HFF-Myc (cell line): Measurements from ENCODE around the gene PPP1CA.

ENCODE experiments used
- DNase-seq: peaks from one replicate; pipeline ENCODE4 v3.0.0-alpha.2; 2011; ENCODE audit warnings: low read depth; ENCODE audit errors: extremely low read depth
- H3K4me3 ChIP-seq: replicated peaks from 2 replicates; pipeline ENCODE4 v1.5.1; 2011; ENCODE audit warnings: low read depth, mild to moderate bottlenecking, control low read depth, low read length
- CTCF ChIP-seq: IDR thresholded peaks from 2 replicates; pipeline ENCODE4 v1.5.1; 2012; ENCODE audit warnings: mild to moderate bottlenecking, low read depth, low read length, control low read depth; ENCODE audit errors: missing control alignments

PPP1CA gene

DNA sequence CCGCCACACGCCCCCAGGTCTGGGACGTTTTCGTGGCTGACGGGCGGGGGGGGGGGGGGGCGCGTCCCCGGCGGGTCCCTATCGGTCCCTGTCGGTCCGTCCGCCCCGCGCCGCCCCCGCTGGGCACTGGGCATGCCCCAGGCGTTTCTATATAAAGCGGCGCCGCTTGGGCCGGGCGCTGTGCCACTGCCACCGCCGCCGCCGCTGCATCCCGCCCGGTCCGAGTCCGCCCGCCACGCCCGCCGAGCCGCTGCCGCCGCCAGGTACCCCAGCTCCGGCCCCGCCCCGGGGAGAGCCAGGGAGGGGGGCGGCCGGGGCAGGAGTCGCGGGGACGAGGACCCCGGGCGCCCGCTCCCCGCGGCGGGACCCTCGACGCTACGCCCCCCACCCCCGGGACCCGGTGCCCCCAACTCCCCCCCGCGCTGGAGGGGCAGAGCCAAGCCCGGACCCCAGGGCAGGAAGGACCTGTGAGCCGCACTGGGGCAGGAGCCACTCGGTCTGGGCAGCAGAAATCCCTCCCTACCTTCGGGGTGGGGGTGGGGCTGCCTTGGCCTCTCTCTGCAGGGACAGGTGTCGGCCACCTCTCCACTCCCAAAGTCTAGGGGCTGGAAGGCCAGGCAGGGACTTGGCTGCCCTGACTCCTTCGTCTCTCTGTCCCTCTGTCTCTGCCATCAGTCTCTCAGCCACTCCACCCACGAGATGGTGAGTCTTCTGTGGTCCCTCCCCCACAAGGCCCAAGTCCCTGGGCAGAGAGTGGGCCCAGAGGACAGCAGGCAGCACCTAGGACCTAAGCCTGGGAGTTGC lies 14.0 kb upstream of the PPP1CA start, which contains the start of gene CARNS1:
TSS of gene CARNS1 (plus strand) at position 178 of the 804 bp plus-strand sequence. CDS start at position 700, 522 bp downstream.
- no peak for DNase-seq
- no peak within 1 kb of the TSS for H3K4me3 ChIP-seq
- TF ChIP-seq CTCF = no peak

DNA sequence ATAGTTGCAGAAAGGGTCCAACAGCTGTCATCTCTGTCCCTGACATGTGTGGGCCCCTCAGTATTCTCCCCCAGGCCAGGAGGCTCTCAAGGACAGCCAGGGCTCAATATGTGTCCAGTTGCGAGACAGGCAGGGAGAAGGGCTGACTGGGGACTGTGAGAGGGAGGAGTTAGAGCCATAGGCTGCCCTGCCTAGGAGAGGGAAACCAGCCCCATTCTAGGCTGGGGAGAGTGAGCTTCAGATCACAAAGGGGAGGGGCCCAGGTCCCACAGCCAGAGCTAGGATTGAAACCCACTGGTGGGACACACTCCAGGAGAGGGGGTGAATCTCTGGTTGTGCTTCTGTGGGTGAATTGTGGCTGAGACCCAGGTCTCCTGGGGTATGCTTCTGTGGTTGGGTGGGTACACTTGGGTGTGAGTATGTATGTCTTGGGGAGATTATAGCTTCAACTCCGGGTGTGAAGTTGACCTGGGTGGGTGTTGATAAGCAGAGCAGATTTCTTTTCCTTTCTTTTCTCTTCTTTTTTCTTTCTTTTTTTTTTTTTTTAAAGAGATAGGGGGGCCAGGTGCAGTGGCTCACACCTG lies 11.7 kb upstream of the PPP1CA start:
- no peak for DNase-seq
- no peak for TF ChIP-seq CTCF

DNA sequence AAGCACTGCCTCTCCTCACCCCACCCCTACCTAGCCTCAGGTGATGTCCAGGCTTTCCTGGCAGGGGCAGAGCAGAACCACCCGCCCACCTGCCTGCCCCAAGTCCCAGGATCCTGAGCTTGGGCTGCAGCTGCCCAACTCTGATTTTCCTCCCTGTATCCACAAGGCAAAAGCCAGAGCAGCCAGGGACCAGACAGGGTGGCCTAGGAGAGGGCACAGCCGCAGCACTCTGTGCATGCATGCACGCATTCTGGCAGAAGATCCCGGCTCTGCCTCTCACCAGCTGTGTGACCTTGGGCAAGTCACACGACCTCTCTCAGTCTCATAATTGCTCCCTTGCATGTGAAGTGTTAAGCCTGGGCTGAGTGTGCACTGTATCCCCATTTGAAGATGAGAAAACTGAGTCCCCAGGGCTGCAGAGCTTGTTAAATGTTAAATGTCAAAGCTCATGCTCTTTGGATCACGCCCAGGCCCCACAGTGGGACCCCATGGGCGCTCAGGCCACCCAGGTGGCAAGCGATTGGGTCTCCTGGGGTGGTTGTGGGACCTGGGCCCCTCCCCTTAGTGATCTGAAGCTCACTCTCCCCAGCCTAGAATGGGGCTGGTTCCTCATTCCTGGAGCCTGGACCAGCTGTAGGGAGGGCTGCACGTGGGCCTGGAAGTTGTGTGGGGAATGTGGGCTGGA lies 11.0 kb upstream of the PPP1CA start:
- TF ChIP-seq CTCF = no peak
- DNase-seq = no peak
- H3K4me3 ChIP-seq = no peak overlapping the region

More for the DNA sequence above, 11.7 kb upstream of the PPP1CA start:
- H3K4me3 ChIP-seq = no peak overlapping the region

DNA sequence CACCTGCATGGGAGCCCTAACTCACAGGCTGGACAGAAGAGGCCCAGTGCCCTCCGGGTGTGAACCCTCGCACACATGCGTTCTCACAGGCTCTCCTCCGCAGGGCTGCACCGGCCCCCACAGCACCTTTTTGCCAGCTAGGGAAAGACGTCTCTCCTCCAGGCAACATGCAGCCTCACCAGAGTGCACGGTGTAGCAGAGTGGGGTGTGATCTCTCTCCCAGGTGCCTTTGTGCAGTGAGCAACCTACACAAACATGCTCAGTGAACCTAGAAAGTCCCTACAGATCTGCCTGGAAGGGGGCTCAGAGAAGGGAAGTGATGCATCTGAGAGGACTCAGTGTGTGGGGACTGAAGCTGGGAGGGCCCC lies 10.1 kb upstream of the PPP1CA start:
- no peak for TF ChIP-seq CTCF
- no peak overlapping the region for H3K4me3 ChIP-seq
- no peak for DNase-seq

DNA sequence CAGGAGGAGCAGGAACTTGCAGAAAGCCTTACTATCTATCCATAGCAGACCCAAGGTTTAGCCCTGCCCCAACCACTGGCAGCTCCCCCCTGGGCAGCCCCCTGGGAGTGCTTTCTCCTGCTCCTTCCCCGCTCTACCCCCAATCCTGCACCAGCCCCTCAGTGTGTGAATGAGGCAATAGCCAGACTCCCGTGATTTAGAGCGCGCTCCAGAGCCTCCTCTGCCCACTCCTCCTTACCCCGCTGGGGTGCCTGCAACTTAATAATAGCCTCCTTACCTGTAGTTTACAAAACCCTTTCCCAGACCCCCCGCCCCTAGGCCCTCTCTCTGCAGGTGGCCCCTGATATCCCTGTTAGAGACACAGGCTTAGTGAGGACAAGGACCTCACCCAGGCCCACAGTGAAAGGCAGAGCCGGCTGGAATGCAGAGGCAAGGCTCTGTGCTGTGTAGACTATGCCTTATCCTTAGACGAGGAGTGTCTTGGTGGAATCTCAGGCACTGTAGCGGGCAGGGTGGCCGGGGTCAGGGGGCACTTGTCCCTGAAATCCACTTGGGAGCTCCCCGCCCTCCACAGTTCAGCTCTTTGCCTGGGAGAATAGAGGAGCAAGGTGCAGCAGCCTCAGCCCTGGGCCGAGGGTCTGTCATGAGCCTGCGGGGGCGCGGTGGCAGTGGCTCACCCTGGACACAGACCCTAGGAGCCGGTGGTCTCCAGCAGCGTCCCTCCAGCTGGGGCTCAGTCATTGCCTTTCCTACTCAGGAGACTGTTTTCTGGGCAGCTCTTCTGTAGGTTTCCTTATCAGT lies 9.5 kb upstream of the PPP1CA start:
- no peak overlapping the region for H3K4me3 ChIP-seq
- no peak for DNase-seq
- TF ChIP-seq CTCF = no peak

GRCh38 chr11:67410369-67410831 lies 8.7 kb upstream of the PPP1CA start:
- no peak for DNase-seq
- no peak for TF ChIP-seq CTCF
- H3K4me3 ChIP-seq = no peak overlapping the region
